Activated CD4-positive, alpha-beta T cell treated with anti-CD3 and anti-CD28 coated beads, Interleukin-2, amount 50 U/mL, for 48 hours (primary cell): ENCODE measurements around the gene NHLRC2.

ENCODE experiments used
- DNase-seq, 2 experiments: peaks; one replicate each; pipeline ENCODE4 v3.0.0-alpha.2; 2020

NHLRC2 gene

GRCh38 chr10:113945687-113946085 lies 91.2 kb downstream of the NHLRC2 start:
- DNase-seq = no peak

- DNase-seq = no peak
Measured at GRCh38 chr10:113947184-113948041, 93.0 kb downstream of the NHLRC2 start.

- no peak for DNase-seq
Measured at GRCh38 chr10:113948048-113948447, 93.6 kb downstream of the NHLRC2 start.

- no peak for DNase-seq
Measured at GRCh38 chr10:113950268-113950667, 95.8 kb downstream of the NHLRC2 start.

GRCh38 chr10:113953505-113954272 lies 99.2 kb downstream of the NHLRC2 start:
- no peak for DNase-seq

GRCh38 chr10:113954409-113954808 lies 99.9 kb downstream of the NHLRC2 start:
- DNase-seq = no peak

- no peak for DNase-seq
Measured at GRCh38 chr10:113957013-113957412, 102.6 kb downstream of the NHLRC2 start.

GRCh38 chr10:113958631-113959382 lies 104.3 kb downstream of the NHLRC2 start:
- peak; percentile 13 to 28 for DNase-seq

- no peak for DNase-seq
Measured at GRCh38 chr10:113959383-113959760, 104.9 kb downstream of the NHLRC2 start.

- peak in 1 of 2 experiments; percentile 9 for DNase-seq
Measured at GRCh38 chr10:113960617-113961181, 106.2 kb downstream of the NHLRC2 start.

- DNase-seq = peak; percentile 34 to 43
Measured at GRCh38 chr10:113961182-113962031, 106.9 kb downstream of the NHLRC2 start.

- DNase-seq = no peak
Measured at GRCh38 chr10:113965077-113965476, 110.6 kb downstream of the NHLRC2 start.

GRCh38 chr10:113965683-113966082 lies 111.2 kb downstream of the NHLRC2 start:
- no peak for DNase-seq
